WERI-Rb-1 (cell line): ENCODE results near the gene KCNAB1.

Experiments
- DNase-seq: peaks from one replicate; pipeline ENCODE4 v3.0.0-alpha.2; 2020
- H3K27ac ChIP-seq: fragments of 250-450 bp; sonication (Bioruptor Pico); 2 replicates; pipeline ENCODE4 v1.5.1; 2020; ENCODE audit warnings: mild to moderate bottlenecking, moderate library complexity
- H3K27me3 ChIP-seq: fragments of 250-450 bp; sonication (Bioruptor Pico); 2 replicates; pipeline ENCODE4 v1.5.1; 2021; ENCODE audit warnings: mild to moderate bottlenecking, low read depth, moderate library complexity; ENCODE audit not compliant: insufficient read depth, severe bottlenecking
- H3K36me3 ChIP-seq: fragments of 250-450 bp; sonication (Bioruptor Pico); 2 replicates; pipeline ENCODE4 v1.5.1; 2020; ENCODE audit warnings: mild to moderate bottlenecking, moderate library complexity
- H3K4me3 ChIP-seq: 2 replicates; pipeline ENCODE4 v1.5.1; 2011; ENCODE audit warnings: low read depth, mild to moderate bottlenecking, control low read depth, low read length
- H3K9me3 ChIP-seq: fragments of 250-450 bp; sonication (Bioruptor Pico); 2 replicates; pipeline ENCODE4 v1.5.1; 2021; ENCODE audit warnings: mild to moderate bottlenecking, moderate library complexity; ENCODE audit not compliant: severe bottlenecking
- TF ChIP-seq, protein P1 (sequence below): IDR thresholded peaks from 2 replicates; pipeline ENCODE4 v1.5.1; 2011; ENCODE audit warnings: low read depth, mild to moderate bottlenecking, control low read depth, inconsistent platforms, low read length

The KCNAB1 gene

DNA sequence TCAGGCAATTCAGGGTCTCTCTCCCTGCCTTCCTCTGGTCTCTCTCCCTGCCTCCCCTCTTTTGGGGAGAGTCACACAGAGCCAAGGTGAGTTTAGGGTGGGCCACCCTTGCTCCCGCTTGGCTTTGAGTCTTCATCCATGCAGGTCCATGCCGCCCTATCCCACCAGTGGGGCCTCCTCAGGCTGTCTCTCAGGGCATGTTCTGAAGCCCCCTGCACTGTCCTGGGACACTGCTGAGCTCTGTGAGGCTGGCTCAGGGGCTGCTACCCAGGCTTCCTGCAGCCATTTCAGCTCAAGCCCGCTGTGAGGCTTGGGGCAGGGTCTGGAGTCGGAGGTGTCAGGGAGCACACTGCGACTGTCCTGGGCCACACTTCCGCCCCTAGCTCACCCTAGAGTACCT, 231.4 kb downstream of the KCNAB1 start:
- H3K36me3 ChIP-seq: no peaks in the 10 kb centered on the region
- H3K27ac ChIP-seq: no peak overlapping the region
- H3K9me3 ChIP-seq: no peaks in the 10 kb centered on the region
- DNase-seq: no peak
- no peaks in the 10 kb centered on the region for H3K27me3 ChIP-seq
- no peak overlapping the region for H3K4me3 ChIP-seq
- TF ChIP-seq, protein P1, sequence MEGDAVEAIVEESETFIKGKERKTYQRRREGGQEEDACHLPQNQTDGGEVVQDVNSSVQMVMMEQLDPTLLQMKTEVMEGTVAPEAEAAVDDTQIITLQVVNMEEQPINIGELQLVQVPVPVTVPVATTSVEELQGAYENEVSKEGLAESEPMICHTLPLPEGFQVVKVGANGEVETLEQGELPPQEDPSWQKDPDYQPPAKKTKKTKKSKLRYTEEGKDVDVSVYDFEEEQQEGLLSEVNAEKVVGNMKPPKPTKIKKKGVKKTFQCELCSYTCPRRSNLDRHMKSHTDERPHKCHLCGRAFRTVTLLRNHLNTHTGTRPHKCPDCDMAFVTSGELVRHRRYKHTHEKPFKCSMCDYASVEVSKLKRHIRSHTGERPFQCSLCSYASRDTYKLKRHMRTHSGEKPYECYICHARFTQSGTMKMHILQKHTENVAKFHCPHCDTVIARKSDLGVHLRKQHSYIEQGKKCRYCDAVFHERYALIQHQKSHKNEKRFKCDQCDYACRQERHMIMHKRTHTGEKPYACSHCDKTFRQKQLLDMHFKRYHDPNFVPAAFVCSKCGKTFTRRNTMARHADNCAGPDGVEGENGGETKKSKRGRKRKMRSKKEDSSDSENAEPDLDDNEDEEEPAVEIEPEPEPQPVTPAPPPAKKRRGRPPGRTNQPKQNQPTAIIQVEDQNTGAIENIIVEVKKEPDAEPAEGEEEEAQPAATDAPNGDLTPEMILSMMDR: no peak

DNA sequence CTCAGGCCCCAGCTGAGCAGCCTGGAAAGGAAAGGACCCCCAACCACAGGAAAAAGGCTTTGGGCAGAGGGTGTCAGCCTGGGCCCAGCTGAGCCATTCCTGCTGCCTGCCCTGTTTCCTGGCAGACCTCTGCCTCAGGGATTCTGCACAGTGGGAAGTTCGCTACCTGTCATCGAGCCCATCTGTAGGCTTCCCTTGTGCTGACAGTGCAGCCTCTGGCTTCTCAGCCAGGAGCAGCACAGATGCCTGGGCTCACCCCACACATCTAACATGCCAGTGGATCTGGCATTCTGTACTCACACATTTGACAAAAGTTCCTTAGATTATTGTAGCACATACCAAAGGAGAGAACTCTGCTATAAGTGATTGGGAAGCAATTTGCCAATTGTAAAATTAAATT, 232.3 kb downstream of the KCNAB1 start:
- Histone ChIP-seq H3K27ac (no peak overlapping the region), H3K36me3 (no peaks in the 10 kb centered on the region), H3K9me3 (no peaks in the 10 kb centered on the region), H3K4me3 (no peak overlapping the region), H3K27me3 (no peaks in the 10 kb centered on the region)
- TF ChIP-seq, protein P1: no peak
- DNase-seq: no peak

DNA sequence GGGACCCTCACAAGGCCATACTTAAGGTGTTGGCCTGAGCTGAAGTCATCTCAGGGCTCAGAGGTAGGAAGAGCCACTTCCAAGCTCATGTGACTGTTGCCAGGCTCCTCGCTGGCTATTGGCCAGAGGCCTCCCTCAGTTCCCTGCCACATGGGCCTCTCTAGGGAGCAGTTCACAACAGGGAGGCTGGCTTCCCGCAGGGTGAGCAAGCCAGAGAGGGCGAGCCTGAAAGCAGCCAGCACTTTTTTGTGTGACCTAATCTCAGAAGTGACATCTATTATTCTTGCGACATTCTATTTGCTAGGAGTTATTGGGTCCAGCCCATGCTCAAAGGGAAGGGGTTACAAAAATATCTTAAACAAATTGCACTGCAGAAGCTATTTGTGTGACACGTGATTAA, 233.2 kb downstream of the KCNAB1 start:
- no peak overlapping the region for H3K4me3 ChIP-seq
- H3K9me3 ChIP-seq: no peaks in the 10 kb centered on the region
- no peak overlapping the region for H3K27ac ChIP-seq
- no peaks in the 10 kb centered on the region for H3K36me3 ChIP-seq
- no peak for DNase-seq
- TF ChIP-seq, protein P1: no peak
- H3K27me3 ChIP-seq: peaks cover 3% of the 10 kb centered on the region

DNA sequence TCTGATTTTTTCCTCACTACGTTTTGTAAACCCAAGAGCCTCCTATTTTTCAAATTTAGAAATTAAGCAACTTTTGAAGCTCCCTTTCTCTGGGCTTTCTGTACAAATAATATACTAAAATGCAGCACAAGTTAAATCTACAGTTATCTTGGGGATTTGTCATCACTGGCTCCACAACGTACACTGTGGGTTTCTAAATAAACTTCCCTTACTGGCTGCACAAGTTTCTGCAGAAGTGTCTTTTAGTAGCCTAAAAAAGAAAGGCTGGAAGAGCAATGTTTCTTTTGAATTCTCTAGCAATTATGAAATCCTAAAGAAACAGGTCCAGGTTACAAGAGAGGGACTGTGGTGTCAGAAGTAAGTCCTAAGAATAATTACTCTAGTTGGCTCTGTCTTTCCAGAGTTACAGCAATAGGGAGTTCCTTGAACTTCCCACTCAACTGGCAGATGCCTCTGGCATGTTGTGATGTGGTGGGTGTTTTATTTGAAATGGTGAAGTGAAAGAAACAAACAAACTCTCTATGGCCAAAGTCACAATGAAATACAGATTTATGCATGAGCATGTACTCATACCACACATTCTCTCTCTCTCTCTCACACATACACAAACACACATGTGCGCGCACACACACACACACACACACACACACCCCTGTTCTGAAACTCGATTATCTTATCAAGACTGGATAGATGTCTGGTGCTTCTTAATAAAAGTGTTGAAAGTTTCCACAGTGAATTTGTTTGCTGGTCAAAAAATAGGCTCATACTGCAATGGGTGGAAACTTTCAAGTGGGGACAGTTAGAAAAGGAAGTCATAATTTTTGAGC, 236.4 kb downstream of the KCNAB1 start:
- TF ChIP-seq, protein P1: no peak
- Histone ChIP-seq H3K27me3 (peaks cover 3% of the 10 kb centered on the region), H3K9me3 (no peaks in the 10 kb centered on the region), H3K4me3 (no peak overlapping the region), H3K27ac (no peak overlapping the region), H3K36me3 (no peaks in the 10 kb centered on the region)
- DNase-seq: no peak

DNA sequence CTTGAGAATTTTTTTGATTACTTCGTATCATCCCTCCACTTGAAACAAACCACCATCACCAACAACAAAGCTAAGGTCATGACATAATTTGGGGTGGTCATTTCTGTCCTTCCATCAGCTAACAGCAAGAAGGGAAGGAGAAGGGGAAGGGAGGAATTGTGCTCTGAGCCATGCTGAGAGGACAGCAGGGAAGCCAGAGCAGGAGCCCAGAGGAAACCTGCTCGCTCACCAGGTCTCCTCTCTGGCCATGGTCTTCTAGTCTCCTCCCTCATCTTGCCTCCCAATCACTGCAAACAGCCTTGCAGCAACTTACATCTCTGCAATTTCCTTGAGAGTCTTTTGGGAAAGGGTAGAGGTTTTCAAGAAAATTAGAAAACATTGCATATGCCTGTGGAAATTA, 237.9 kb downstream of the KCNAB1 start:
- H3K4me3 ChIP-seq: no peak overlapping the region
- peaks cover 3% of the 10 kb centered on the region for H3K27me3 ChIP-seq
- TF ChIP-seq, protein P1: no peak
- no peak overlapping the region for H3K27ac ChIP-seq
- no peaks in the 10 kb centered on the region for H3K36me3 ChIP-seq
- no peak for DNase-seq
- no peaks in the 10 kb centered on the region for H3K9me3 ChIP-seq

DNA sequence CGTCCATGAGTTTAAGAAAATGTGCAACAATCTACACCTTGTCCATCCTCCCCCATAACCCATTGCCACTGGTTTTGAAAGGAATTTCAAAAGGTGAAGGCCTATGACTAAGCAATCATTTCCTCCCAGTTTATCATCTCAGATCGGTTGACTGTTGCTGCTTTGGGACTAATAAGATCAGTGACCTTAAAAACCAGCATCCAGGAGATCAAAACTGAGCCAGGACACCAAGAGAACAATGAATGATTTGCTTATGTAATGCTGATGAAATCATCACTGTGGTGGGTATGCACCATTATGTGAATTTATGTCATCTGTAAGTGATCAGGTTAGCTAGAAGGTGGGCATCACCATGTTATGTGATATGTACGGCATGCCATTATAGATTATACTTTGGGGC, 239.0 kb downstream of the KCNAB1 start:
- no peak for DNase-seq
- Histone ChIP-seq H3K27me3 (peaks cover 3% of the 10 kb centered on the region), H3K36me3 (no peaks in the 10 kb centered on the region), H3K9me3 (no peaks in the 10 kb centered on the region), H3K4me3 (no peak overlapping the region), H3K27ac (no peak overlapping the region)
- TF ChIP-seq, protein P1: no peak
